GM12872 (cell line): ENCODE measurements around the gene WNT2.

Experiments
- CTCF ChIP-seq: IDR thresholded peaks from 3 replicates; pipeline ENCODE4 v1.5.1; 2011; ENCODE audit warnings: low read depth, mild to moderate bottlenecking, low read length, moderate library complexity; ENCODE audit not compliant: insufficient read depth

WNT2 gene

GRCh38 chr7:117323851-117324711 is 1.2 kb upstream of the WNT2 start:
- TF ChIP-seq CTCF: no peak

- TF ChIP-seq CTCF: no peak
Observed at GRCh38 chr7:117323305-117323850, 520 bp upstream of the WNT2 start.

GRCh38 chr7:117320523-117320922 is 2.3 kb downstream of the WNT2 start:
- TF ChIP-seq CTCF: no peak

GRCh38 chr7:117319181-117319580 is 3.7 kb downstream of the WNT2 start:
- TF ChIP-seq CTCF: no peak

- no peak for TF ChIP-seq CTCF
Observed at GRCh38 chr7:117313582-117313981, 9.3 kb downstream of the WNT2 start.

- TF ChIP-seq CTCF: no peak
Observed at GRCh38 chr7:117312593-117313580, 10.0 kb downstream of the WNT2 start.

GRCh38 chr7:117308891-117309290 is 14.0 kb downstream of the WNT2 start:
- no peak for TF ChIP-seq CTCF
